ENCODE measurements around the gene OPTN.

The OPTN gene

GRCh38 chr10:13184276-13184675, 84.3 kb downstream of the OPTN start:
- DNase-seq (ENCODE audit: low read depth), result no peak

GRCh38 chr10:13184730-13185514, 85.0 kb downstream of the OPTN start:
- no peak for DNase-seq (ENCODE audit: low read depth)

GRCh38 chr10:13187135-13187534, 87.2 kb downstream of the OPTN start:
- no peak for DNase-seq (ENCODE audit: low read depth)
